ENCODE measurements around the gene RDH5. TPM values are rescaled to one million over a fixed set of nuclear protein-coding genes. Genes with fewer than 3 reads are reported as not detected.

RDH5 gene
- total RNA-seq, 1 experiment from 2014 or later, result 6.2 TPM

DNA sequence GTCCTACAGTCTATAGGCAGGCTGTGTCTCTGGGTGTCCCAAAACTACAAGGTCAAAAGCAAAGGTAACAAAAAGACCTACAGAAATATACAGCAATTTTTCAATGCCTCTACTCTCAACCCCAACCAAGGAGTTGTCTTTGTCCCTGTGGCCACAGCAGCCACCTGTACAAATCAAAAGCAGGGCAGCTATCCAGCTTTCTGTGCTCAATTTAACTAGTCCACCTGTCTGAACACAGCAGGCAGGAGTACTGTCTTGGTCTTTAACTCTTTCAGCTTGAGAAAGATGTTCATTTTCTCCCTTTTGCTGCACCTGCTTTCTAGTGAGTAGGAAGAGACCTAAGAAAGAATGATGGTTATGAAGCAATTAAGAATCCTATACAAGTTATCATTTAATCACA is 42.5 kb downstream of the RDH5 start:
- no peak for ATAC-seq

More for the DNA sequence above, 42.5 kb downstream of the RDH5 start:
- peaks cover 18 to 35% of the 10 kb centered on the region in 2 experiments for H3K36me3 ChIP-seq (ENCODE audit: control insufficient read depth in 1 of 2, insufficient read depth in 2 of 2, low read length in 2 of 2)
- H3K9me2 ChIP-seq (ENCODE audit: insufficient read depth), result no peaks in the 10 kb centered on the region
- no peaks in the 10 kb centered on the region for H3K27me3 ChIP-seq (ENCODE audit: insufficient read depth, low read length)
- H4K20me1 ChIP-seq (ENCODE audit: insufficient read depth), result no peaks in the 10 kb centered on the region
- no peak overlapping the region for H3K27ac ChIP-seq (ENCODE audit: low read depth, low read length)
- H2AFZ ChIP-seq (ENCODE audit: low read depth, low read length, poor library complexity, severe bottlenecking), result no peak overlapping the region
- no peak overlapping the region for H3K9ac ChIP-seq (ENCODE audit: low read length)
- intact Hi-C loops (cut with micrococcal nuclease), result no loop called here
- H3K4me1 ChIP-seq (ENCODE audit: control insufficient read depth in 1 of 2, insufficient read depth in 2 of 2, low read length in 2 of 2), result no peaks in the 10 kb centered on the region
- POLR2A ChIA-PET, result no interaction called here
- no peak overlapping the region for H3K4me2 ChIP-seq (ENCODE audit: low read length)
- TF ChIP-seq POLR2A (IDR thresholded peaks at IDR 0.05; ENCODE audit: borderline replicate concordance, extremely low read depth, insufficient read depth, insufficient read length) (no peak), SRF (IDR thresholded peaks at IDR 0.05; ENCODE audit: low read depth) (no peak), ZNF274 (IDR thresholded peaks at IDR 0.05; ENCODE audit: low read depth, low read length) (no peak), JUND (IDR thresholded peaks at IDR 0.05) (no peak), RAD21 (IDR thresholded peaks at IDR 0.05; ENCODE audit: low read depth) (no peak), ELF1 (IDR thresholded peaks at IDR 0.05; ENCODE audit: borderline replicate concordance, low read depth) (no peak), YY1 (IDR thresholded peaks at IDR 0.05; ENCODE audit: extremely low read depth, insufficient replicate concordance, low read depth, low read length) (no peak), EZH2 (IDR thresholded peaks at IDR 0.05) (no peak)
- TF ChIP-seq, protein P1, sequence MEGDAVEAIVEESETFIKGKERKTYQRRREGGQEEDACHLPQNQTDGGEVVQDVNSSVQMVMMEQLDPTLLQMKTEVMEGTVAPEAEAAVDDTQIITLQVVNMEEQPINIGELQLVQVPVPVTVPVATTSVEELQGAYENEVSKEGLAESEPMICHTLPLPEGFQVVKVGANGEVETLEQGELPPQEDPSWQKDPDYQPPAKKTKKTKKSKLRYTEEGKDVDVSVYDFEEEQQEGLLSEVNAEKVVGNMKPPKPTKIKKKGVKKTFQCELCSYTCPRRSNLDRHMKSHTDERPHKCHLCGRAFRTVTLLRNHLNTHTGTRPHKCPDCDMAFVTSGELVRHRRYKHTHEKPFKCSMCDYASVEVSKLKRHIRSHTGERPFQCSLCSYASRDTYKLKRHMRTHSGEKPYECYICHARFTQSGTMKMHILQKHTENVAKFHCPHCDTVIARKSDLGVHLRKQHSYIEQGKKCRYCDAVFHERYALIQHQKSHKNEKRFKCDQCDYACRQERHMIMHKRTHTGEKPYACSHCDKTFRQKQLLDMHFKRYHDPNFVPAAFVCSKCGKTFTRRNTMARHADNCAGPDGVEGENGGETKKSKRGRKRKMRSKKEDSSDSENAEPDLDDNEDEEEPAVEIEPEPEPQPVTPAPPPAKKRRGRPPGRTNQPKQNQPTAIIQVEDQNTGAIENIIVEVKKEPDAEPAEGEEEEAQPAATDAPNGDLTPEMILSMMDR (IDR thresholded peaks at IDR 0.05 in 2 of 3, conservative IDR thresholded peaks at IDR 0.05 in 1 of 3; ENCODE audit: borderline replicate concordance in 1 of 3, insufficient read depth in 1 of 3, low read depth in 2 of 3, low read length in 2 of 3), result no peak
- TF ChIP-seq, protein P2, sequence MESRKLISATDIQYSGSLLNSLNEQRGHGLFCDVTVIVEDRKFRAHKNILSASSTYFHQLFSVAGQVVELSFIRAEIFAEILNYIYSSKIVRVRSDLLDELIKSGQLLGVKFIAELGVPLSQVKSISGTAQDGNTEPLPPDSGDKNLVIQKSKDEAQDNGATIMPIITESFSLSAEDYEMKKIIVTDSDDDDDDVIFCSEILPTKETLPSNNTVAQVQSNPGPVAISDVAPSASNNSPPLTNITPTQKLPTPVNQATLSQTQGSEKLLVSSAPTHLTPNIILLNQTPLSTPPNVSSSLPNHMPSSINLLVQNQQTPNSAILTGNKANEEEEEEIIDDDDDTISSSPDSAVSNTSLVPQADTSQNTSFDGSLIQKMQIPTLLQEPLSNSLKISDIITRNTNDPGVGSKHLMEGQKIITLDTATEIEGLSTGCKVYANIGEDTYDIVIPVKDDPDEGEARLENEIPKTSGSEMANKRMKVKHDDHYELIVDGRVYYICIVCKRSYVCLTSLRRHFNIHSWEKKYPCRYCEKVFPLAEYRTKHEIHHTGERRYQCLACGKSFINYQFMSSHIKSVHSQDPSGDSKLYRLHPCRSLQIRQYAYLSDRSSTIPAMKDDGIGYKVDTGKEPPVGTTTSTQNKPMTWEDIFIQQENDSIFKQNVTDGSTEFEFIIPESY (IDR thresholded peaks at IDR 0.05; ENCODE audit: extremely low read depth, insufficient replicate concordance, low read length), result no peak
- RAD21 ChIA-PET (ENCODE audit: low non-redundant PET in 1 of 2, low total read pairs in 2 of 2, uncharacterized antibody in 2 of 2, unreplicated experiment in 2 of 2), result interaction anchor here in 1 of 2 experiments (0.5 kb wide), 1 partner anchor 947 kb away, joined by 3 read pairs; no protein-coding TSS in a partner anchor
- BruUV-seq (replicated peaks), result no TSS peak
- H3K79me2 ChIP-seq (ENCODE audit: insufficient read depth, low read length), result peaks cover 9% of the 10 kb centered on the region; the same call in 1 of the 2 replicates
- no peaks in the 10 kb centered on the region for H3K9me3 ChIP-seq (ENCODE audit: control insufficient read depth in 1 of 2, insufficient read depth in 1 of 2, low read depth in 1 of 2, low read length in 2 of 2)
- no peak for DNase-seq (ENCODE audit: low read depth, low spot score)
- CTCF ChIA-PET, result interaction anchor here (0.9 to 1.0 kb wide), 2 partner anchors 24 to 26 kb away, joined by 3 to 4 read pairs; no protein-coding TSS in a partner anchor
- H3K4me3 ChIP-seq (replicated peaks in 1 of 2; ENCODE audit: low read depth in 1 of 2, low read length in 2 of 2), result no peak overlapping the region
